ENCODE data around the gene INPP5D. TPM values are rescaled to one million over a fixed set of nuclear protein-coding genes. Genes with fewer than 3 reads are reported as not detected.
A peak's percentile ranks its signal among the peaks of the same experiment; 100 is the strongest.

Gene INPP5D
- total and polyA plus RNA-seq, 2 of the 13 experiments (the other 11 are each of a cell fraction or from before 2014, with no cell fraction given): 16.7 to 18.0 TPM

- TF ChIP-seq E2F2 (CRISPR knock-in tag; IDR thresholded peaks at IDR 0.05; ENCODE audit: borderline replicate concordance): no peak
- TF ChIP-seq, protein P1, sequence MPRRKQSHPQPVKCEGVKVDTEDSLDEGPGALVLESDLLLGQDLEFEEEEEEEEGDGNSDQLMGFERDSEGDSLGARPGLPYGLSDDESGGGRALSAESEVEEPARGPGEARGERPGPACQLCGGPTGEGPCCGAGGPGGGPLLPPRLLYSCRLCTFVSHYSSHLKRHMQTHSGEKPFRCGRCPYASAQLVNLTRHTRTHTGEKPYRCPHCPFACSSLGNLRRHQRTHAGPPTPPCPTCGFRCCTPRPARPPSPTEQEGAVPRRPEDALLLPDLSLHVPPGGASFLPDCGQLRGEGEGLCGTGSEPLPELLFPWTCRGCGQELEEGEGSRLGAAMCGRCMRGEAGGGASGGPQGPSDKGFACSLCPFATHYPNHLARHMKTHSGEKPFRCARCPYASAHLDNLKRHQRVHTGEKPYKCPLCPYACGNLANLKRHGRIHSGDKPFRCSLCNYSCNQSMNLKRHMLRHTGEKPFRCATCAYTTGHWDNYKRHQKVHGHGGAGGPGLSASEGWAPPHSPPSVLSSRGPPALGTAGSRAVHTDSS (CRISPR knock-in tag; conservative IDR thresholded peaks at IDR 0.05): 0 out of 2 replicates have a peak, but pooled peaks have one; percentile 89
- TF ChIP-seq FOXA3 (CRISPR knock-in tag; IDR thresholded peaks at IDR 0.05): peak; percentile 91
- peak; percentile 85; the same call in 1 of the 2 replicates for TF ChIP-seq IRF2 (CRISPR knock-in tag; IDR thresholded peaks at IDR 0.05)
- no peak for TF ChIP-seq PRDM4 (CRISPR knock-in tag; IDR thresholded peaks at IDR 0.05; ENCODE audit: borderline replicate concordance)
- no peak for TF ChIP-seq ZFP36 (IDR thresholded peaks at IDR 0.05; ENCODE audit: borderline replicate concordance, low read depth, low read length, partially characterized antibody)
- TF ChIP-seq ZNF670 (CRISPR knock-in tag; IDR thresholded peaks at IDR 0.05; ENCODE audit: borderline replicate concordance): no peak
- TF ChIP-seq ZNF572 (CRISPR knock-in tag; IDR thresholded peaks at IDR 0.05): 0 out of 2 replicates have a peak, but pooled peaks have one; percentile 36
- TF ChIP-seq STAT6 (CRISPR knock-in tag; IDR thresholded peaks at IDR 0.05; ENCODE audit: borderline replicate concordance): peak; percentile 47; the same call in 1 of the 2 replicates
- TF ChIP-seq AKAP8 (CRISPR knock-in tag; IDR thresholded peaks at IDR 0.05): no peak; the same call in 1 of the 2 replicates
- TF ChIP-seq, protein P2, sequence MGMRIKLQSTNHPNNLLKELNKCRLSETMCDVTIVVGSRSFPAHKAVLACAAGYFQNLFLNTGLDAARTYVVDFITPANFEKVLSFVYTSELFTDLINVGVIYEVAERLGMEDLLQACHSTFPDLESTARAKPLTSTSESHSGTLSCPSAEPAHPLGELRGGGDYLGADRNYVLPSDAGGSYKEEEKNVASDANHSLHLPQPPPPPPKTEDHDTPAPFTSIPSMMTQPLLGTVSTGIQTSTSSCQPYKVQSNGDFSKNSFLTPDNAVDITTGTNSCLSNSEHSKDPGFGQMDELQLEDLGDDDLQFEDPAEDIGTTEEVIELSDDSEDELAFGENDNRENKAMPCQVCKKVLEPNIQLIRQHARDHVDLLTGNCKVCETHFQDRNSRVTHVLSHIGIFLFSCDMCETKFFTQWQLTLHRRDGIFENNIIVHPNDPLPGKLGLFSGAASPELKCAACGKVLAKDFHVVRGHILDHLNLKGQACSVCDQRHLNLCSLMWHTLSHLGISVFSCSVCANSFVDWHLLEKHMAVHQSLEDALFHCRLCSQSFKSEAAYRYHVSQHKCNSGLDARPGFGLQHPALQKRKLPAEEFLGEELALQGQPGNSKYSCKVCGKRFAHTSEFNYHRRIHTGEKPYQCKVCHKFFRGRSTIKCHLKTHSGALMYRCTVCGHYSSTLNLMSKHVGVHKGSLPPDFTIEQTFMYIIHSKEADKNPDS (CRISPR knock-in tag; IDR thresholded peaks at IDR 0.05): no peak
- TF ChIP-seq ZNF639 (CRISPR knock-in tag; conservative IDR thresholded peaks at IDR 0.05): no peak; the same call in 1 of the 2 replicates
- no peak for TF ChIP-seq TBP (CRISPR knock-in tag; IDR thresholded peaks at IDR 0.05)
Observed at GRCh38 chr2:233061591-233062450, 1.7 kb downstream of the INPP5D start (continued).
